NCI-H526 (cell line): ENCODE data around the gene P2RX6.

ENCODE experiments used
- DNase-seq, 2 experiments: peaks; one replicate each; lab custom pipeline; 2025; lab: John Stamatoyannopoulos, UW

Gene P2RX6

DNA sequence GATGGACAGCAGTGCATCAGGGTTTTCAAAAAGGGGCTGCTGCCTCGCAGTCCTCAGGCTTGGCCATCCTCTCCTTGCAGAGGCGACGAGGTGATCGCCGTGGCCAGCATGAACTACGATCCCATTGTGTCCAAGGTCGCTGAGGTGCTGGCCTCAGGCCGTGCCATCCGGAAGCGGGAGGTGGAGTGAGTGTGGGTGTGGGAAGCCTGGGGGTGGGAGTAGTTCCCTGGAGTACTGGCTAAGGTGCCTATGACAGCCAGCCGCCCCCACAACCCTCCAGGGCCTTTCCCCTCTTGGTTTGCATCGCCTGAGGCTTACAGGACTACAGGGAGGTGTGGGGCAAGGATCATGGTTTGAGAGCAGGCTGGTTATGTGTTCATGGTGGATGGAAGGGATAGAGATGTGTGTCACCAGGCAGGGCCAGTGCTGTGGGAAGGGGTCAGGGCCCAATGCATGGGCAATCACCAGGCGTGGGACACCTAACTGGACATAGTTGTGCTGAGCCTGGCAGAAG, 35.0 kb upstream of the P2RX6 start:
- DNase-seq = no peak

DNA sequence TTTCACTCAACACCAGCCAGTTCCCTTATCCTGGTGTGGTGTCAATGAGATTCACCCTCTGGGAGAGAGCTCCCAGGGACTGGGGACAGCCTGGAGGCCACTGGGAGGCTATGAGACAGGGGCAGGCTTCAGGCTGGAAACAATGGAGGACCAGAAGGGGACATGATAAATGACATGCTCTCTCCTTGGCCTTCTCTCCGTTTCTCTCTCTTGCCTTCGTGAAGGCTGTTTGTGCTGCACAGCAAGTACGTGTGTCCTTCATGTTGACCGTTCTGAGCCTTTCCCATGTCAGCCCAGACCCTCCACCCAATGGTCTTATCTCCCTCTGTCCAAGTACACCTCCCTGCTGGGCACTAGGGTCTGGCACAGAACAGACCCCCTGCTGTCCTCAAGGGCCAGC, 34.4 kb upstream of the P2RX6 start:
- DNase-seq = no peak

DNA sequence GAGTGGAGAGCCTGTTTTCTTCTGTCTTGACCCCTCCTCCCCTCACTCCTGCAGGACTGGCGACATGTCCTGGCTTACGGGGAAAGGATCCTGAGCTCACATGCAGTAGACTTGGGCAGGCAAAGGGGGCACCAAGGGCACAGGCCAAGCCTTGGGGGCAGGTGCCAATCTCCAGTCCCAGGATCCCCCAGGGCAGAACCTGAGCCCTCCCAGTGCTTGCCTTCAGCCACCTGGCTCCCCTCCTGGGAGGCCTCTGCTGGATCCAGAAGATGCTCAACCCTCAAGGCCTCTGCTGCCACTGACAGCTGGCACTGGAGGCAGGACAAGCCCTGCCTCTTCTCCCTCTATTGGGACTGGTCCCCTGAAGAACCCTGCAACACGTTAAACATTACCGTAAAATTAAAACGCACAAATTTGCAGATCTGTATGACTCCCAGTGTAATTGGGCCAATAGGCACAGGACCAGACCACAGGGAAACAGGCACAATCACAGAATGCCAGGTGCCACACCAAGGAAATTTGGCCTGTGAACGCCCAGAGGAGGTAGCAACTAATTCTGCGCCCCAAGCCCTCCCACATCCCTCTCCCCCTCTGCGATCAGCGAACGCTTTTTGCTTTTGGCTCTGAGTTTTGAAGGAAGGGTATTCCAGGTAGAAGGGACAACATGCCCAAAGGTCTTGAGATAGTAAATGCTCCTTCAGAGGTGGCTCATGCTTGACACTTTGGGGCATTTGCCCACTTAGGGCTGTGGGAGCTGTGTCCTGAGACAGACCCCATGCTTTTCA, 33.8 kb upstream of the P2RX6 start:
- no peak for DNase-seq

DNA sequence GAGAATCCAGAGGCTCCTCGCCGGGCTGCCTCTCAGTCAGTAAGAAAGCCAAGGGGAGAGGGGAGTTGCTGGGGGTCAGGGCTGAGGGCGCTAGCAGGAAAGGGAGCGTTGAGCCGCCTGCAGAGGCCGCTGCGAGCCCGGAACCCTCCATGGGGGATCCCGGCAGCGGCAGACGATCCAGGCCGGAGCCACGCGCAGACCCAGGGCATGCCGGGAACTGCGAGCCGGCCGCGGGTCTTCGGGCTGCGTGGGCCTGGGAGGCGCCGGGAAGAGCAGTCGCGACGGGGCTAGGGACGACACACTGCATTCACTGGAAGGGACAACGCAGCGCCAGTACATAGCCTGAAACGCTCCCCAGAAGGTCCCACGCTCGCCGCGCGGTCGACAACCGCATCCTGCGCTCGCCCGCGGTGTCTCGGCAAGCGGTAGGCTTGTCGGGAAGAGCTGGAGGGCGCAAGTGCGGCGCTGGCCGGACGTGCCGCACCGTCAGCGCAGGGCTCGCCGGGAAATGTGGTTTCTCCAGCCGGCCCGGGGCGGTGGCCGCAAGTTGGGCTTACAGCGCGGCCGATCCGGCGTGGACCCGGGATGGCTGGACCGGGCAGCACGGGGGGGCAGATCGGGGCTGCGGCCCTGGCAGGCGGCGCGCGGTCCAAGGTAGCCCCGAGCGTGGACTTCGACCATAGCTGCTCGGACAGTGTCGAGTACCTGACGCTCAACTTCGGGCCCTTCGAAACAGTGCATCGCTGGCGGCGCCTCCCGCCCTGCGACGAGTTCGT, 33.0 kb upstream of the P2RX6 start, which contains the start of gene LZTR1:
LZTR1 (plus strand) TSS at position 511 of the 776 bp plus-strand sequence; CDS start at position 586, 75 bp downstream.
- DNase-seq = peak in 1 of 2 experiments; percentile 80

DNA sequence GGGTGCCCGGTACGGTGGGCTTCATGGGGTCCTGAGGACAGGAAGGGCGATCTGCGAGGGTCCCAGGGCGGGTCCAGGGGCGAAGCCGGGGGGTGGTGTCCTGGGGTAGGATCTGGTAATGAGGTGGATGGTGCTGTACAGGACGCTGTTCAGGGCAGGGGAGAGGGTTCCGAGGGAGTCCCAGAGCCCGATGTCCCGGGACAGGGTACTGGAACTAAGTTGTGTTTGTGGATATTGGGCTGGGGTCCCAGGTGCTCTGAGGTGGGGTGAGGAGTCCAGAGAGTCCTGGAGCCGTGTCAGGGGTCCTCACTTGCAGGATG, 32.4 kb upstream of the P2RX6 start:
- no peak for DNase-seq

DNA sequence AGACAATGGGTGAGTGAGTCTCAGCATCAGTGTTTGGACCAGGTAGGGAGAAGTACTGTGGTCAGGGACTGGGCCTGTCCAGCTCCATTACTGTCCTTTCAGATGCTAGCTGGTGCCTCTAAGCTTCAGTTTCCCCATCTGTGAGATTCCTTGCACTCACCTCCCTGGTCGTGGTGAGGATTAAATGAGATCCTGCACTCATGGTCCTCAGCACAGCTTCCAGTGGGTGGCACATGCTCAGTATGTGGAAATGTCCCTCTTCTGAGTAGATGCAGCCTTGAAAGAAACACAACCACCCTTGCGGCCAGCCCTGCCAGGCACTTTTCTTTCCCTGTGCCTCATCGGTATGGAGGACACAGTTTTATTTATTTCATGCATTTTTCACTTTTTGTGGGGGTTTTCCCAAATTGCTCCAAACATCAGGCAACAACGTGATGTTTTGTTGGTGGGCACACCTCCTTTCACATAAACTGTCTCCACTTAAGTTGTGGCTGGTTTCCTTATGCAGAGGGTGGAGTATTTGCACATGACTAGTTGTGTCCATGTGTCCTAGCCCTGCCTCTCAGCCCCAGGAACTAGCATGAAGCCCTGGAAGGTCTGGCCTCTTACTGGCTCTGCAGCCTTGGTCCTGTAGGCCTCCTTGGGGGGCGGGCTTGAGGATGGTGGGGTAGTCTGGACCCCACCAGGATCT, 31.7 kb upstream of the P2RX6 start:
- DNase-seq = no peak

DNA sequence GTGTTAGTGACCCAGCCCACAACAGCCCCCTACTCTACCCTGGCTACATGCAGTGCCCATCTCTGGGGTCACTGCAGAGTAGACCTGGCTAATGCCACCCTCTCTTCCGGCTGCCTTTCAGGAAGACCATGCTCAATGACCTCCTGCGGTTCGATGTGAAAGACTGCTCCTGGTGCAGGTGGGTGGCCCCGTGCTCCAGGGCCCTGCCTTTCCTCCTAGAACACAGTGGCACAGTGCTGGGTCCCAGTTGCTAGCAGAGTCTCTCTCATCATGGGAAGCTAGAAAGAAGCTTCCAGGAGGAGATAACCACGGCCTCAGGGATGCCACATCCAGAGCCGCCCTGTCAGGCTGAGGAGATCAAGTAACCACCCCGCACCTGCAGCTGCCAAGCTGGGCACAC, 29.2 kb upstream of the P2RX6 start:
- DNase-seq = no peak

DNA sequence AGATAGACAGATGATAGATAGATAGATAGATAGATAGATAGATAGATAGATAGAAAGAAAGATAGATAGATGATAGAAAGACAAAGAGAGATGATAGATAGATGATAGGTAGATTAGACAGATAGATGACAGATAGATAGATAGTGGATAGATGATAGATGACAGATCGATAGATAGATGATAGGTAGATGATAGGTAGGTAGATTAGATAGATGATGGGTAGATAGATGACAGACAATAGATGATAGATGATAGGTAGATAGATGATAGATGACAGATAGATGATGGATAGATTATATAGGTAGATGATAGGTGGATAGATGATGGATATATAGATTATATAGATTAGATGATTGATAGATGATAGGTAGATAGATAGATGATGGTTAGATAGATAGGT, 28.6 kb upstream of the P2RX6 start:
- DNase-seq = no peak

DNA sequence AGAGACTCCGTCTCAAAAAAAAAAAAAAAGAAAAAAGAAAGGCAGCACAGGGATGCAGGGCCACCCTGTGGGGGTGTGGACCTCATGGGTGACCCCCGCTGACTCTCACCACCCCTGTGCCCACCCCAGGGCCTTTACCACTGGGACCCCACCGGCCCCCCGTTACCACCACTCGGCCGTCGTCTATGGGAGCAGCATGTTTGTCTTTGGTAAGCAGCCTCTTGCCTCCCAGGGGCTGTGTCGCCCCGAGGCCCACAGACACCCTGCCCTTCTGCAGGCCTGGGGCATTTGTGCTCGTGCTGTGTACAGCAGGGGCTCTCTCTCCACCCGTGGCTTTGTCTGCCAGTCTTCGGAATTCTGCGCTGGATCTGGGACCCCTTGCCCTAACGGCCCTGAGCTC, 27.6 kb upstream of the P2RX6 start:
- no peak for DNase-seq

DNA sequence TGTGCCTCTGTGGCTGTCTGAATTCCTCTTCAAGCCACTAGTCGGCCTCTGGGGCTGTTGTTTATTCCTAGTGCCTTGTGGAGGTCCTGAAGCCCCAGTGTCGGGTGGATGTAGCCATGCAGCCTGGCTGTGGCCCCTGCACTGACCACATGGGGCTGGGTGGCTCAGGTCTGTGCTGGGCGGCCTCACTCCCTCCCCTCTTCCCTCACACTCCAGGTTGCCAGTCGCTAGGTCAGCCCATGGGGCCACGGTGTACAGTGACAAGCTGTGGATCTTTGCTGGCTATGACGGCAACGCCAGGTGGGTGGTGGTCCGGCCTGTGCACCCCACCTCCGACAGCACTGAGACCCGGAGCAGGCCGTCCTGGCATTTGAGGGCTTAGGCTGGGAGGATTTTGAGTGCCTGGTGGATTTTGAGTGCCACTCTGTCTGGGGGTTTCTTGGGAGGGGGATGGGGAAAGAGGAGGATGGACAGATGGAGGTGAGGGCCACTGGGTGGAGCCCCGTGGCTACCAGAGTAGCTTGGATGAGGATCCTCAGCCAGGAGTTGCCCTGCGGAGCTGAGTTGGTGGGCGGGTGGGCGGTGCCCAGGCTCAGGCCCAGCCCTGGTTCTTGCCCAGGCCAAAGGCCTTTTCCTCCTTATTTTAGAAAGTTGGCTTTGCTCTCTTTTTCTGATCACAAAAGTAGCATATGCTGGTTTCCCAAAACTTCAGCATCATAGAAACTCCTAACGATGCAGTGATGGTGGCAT, 26.2 kb upstream of the P2RX6 start:
- no peak for DNase-seq

DNA sequence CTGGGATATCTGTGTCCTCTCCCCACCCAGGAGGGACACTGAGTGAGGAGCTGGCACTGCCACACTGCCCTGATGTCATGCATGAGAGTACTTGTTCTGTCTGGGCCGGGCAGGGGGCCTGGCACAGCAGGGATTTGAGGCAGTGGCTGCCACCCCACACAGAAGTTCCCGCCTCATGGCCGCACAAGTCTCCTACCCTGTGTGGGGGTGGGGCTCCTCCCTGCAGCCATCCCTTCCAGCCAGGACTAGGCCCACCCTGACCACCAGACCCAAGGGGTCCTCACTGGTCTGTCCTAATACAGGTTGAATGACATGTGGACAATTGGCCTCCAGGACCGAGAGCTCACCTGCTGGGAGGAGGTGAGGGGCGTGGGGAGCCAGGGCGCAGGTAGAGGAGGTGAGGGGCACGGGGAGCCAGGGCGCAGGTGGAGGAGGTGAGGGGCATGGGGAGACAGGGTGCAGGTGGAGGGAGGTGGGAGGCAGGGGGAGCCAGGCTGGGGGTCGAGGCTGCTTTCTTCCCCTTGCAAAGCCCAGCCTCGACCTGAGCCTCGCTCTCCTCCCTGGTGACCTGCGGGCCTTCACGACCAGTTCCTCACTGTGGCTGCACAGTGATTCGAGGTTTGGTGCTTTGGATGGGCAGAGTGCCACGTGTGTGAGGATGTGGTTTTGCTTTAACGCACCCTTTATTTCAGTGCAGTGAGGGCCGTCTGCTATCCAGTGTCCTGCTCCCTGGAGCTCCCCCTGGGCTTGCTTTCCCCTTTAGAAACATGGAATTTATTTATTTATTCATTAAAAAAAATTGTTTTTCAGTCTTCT, 25.4 kb upstream of the P2RX6 start:
- no peak for DNase-seq

DNA sequence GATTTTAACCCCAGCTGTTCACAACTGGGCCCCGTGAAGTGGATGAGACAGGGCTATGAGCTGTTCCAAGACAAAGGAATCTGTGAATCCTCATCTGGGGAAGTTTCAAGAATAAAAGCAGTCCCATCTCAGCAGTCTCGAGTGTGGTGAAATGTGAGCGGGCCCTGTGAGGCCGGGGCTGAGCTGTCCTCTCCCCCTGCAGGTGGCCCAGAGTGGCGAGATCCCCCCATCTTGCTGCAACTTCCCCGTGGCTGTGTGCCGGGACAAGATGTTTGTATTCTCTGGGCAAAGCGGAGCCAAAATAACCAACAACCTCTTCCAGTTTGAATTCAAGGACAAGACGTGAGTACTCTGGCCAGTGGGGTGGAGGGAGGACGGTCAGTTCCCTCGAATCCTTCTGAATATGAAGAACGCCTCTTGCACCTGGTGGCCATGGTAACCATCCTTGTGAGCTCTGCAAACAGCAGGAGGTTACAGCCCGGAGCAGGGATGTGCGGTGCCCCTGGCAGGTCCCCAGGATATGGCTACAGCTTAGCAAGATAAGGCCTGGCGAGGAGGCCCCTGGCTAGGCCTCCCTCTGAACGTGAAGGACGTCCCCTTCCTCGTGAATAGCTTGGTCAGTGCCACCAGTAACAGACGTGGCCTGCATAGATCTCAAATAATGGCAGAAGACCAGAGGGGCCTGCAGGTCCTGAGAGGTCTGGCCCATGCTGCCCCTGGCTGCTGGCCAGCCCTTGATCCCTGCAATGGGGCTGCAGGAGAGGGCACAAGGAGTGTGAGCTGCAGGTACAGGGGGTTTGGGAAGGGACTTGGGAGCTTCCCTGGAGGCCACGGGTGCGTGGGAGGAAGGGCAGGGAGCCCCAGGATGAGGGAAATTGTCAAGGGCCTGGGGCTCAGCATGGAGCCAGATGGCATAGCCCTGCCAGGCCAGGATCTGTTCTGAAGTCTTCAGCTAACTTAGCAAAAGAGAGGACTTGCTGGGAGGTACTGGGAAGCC, 24.5 kb upstream of the P2RX6 start:
- no peak for DNase-seq

DNA sequence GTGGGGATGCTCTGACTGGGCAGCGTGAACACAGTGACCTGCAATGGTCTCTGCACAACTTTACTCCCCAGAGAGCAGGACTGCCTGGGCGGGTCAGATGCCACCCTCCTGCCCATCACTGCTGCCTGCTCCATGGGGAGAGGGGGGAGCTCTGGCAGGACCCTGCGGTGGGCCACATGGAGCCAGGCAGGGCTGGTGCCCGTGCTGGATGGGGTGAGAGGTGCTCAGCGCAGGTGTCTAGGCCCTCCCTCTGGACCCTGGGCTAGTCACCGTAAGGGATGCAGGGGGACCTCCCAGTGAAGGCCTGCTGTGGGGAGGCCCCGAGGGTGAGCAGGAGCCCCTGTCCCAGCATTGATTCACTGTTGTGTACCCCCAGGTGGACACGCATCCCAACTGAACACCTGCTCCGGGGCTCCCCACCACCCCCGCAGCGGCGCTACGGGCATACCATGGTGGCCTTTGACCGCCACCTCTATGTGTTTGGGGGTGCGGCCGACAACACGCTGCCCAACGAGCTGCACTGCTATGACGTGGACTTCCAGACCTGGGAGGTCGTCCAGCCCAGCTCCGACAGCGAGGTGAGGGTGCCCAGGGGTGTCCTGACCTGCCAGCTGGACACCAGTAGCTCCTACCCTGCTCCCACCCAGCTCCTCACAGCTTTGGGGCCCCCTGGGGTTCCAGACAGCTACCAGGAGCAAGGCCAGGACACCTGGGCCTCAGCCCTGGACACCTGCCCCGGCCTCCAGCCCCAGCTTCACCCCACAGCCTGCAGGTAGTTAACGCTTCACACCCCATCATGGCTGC, 23.5 kb upstream of the P2RX6 start:
- DNase-seq = no peak

DNA sequence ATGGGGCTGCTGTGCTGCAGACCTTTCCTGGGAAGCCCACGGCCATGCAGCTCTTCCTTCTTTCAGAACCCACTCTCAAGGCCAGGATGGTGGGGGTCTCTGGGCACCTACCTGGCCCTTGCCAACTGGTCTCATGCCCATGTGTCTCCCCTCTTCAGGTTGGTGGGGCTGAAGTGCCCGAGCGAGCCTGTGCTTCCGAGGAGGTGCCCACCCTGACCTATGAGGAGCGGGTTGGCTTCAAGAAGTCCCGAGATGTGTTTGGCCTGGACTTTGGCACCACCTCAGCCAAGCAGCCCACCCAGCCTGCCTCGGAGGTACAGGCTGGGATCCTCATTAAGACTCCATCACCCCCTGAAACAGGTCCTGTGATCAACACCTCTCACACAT, 22.9 kb upstream of the P2RX6 start:
- no peak for DNase-seq

DNA sequence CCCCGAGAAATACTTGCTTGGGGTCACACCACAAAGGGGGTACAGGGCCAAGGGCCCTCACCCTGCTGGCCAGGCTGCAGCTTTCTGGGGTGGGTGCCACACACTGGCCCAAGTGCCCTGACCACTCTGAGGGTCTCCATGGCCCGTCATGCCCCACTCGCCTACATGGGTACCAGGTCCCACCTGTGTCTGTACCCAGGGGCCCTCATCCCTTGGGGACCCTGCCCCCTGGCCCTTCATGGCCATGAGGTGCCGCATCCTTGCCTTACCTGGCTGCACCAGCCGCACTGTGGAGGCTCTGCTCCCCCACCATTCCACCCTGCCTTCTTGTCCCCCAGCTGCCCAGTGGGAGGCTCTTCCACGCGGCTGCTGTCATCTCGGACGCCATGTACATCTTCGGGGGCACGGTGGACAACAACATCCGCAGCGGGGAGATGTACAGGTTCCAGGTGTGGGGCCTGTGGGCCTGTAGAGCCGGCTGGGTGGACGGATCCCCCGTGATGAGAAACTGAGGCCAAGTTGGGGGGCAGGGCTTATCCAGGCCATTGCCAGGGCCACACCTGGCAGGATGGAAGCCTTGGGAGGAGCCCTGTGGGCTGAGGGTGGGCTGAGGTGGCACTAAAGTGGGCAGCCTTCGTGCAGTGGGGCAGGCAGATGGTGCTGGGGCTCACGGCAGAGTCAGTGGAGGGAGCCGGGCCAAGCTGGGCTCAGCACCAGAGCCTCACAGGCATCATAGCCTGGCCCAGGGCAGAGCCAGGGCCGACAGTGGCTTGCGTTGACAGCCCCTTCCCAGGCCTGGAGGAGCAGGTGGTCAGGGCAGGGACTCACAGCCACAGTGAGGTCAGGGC, 22.3 kb upstream of the P2RX6 start:
- no peak for DNase-seq

DNA sequence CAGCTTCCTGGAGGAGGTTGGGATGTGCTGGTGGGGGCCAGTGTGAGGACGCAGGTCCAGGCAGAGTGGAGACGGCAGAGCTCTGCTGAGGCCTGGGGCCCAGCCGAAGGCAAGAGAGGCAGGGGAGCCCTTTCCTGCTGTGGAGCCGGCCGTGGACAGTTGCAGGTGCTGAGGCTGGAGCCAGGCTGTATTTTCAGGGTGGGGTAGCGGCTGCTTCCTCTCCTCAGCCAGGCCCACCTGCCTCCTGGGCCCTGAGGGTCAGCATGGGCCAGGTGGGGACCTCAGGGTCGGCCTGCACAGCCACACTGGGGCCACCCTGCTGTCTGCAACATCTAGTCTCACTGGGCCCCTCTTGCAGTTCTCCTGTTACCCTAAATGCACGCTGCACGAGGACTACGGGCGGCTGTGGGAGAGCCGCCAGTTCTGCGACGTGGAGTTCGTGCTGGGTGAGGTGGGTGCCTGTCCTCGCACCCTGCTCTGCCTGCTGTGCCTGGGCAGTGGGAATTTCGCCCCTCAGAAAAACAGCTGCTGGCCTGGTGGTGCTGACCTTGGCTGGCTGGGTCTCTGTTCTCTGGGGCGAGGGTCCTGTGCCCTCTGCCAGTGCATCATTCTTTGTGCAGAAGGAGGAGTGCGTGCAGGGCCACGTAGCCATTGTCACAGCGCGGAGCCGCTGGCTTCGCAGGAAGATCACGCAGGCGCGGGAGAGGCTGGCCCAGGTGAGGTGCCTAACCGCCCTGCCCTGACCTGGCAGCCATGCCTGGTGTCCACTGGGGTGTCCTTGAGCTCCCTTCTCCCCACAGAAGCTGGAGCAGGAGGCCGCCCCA, 21.4 kb upstream of the P2RX6 start:
- no peak for DNase-seq
